AG10803 (cell line): ENCODE results near the gene KIAA1217.

Experiments
- DNase-seq: peaks from one replicate; pipeline ENCODE4 v3.0.0; 2010; ENCODE audit warnings: low read depth
- H3K4me3 ChIP-seq: 2 replicates; pipeline ENCODE4 v1.5.1; 2011; ENCODE audit warnings: mild to moderate bottlenecking, low read length, control low read depth
- CTCF ChIP-seq: conservative IDR thresholded peaks from 2 replicates; pipeline ENCODE4 v1.5.1; 2011; ENCODE audit warnings: mild to moderate bottlenecking, low read length, control low read depth, inconsistent platforms

The KIAA1217 gene

GRCh38 chr10:24172909-24173308, 36.0 kb upstream of the KIAA1217 start:
- no peak for DNase-seq
- no peak for TF ChIP-seq CTCF
- no peak overlapping the region for H3K4me3 ChIP-seq

GRCh38 chr10:24174014-24174413, 34.9 kb upstream of the KIAA1217 start:
- no peak overlapping the region for H3K4me3 ChIP-seq
- TF ChIP-seq CTCF: no peak
- DNase-seq: no peak

DNA sequence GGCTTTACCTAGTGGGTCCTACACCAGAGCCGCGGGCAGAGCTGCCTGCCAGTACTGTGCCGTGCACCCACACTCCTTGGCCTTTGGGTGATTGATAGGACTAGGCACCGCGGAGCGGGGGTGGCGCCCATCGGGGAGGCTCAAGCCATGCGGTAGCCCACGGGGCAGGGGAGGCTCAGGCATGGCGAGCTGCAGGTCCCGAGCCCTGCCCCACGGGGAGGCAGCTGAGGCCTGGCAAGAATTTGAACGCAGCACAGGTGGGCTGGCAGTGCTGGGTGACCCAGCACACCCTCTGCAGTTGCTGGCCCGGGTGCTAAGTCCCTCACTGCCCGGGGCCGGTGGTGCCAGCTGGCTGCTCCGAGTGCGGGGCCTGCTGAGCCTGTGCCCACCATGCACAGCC, 32.3 kb upstream of the KIAA1217 start:
- no peak for TF ChIP-seq CTCF
- DNase-seq: no peak
- no peak overlapping the region for H3K4me3 ChIP-seq

GRCh38 chr10:24177636-24178035, 31.3 kb upstream of the KIAA1217 start:
- no peak overlapping the region for H3K4me3 ChIP-seq
- TF ChIP-seq CTCF: no peak
- no peak for DNase-seq

DNA sequence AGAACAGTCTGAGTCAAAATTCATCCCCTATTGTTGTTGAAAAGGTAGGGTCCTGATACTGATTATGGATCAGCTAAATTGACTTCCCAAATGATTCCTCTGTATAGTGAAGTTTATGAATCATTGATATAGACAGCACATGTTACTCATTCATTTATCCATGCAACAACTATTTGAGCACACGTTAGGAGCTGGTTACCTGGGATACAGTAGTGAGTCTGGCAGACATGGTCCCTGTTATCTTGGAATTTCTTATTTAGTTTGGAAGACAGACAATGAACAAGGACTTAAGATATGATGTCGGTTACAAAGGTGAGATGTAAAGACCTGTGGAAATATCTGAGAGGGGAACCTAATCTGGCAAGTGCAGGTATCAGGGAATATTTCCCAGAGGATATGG, 28.0 kb upstream of the KIAA1217 start:
- no peak overlapping the region for H3K4me3 ChIP-seq
- no peak for DNase-seq
- TF ChIP-seq CTCF: no peak

GRCh38 chr10:24184455-24184854, 24.5 kb upstream of the KIAA1217 start:
- no peak overlapping the region for H3K4me3 ChIP-seq
- no peak for TF ChIP-seq CTCF
- DNase-seq: no peak

GRCh38 chr10:24193330-24193729, 15.6 kb upstream of the KIAA1217 start:
- TF ChIP-seq CTCF: no peak
- DNase-seq: no peak
- H3K4me3 ChIP-seq: no peak overlapping the region
